HG02610 (cell line): ENCODE data around the gene PCBP3.
"Not testable (repeated sequence)": the region's sequence is repeated elsewhere in the genome, so short reads cannot be mapped to it uniquely, and the experiment has no call there.

Experiments used
- ATAC-seq: cut with Tn5 transposase; IDR thresholded peaks from one replicate; pipeline ENCODE4 v1.9.1; 2021; ENCODE audit warnings: mild to moderate bottlenecking, moderate library complexity; ENCODE audit not compliant: unreplicated experiment

PCBP3 gene

GRCh38 chr21:45643021-45643980 lies at the start of gene PCBP3:
Gene PCBP3, plus strand, starts transcription at chr21:45643725. Its CDS starts 206,361 bp downstream, at chr21:45850086.
- ATAC-seq: peak; percentile 70

GRCh38 chr21:45594721-45595489 lies 48.6 kb upstream of the PCBP3 start:
- ATAC-seq: no peak

GRCh38 chr21:45595574-45596295 lies 47.8 kb upstream of the PCBP3 start:
- no peak for ATAC-seq

GRCh38 chr21:45596704-45597318 lies 46.7 kb upstream of the PCBP3 start:
- ATAC-seq: peak; percentile 39

GRCh38 chr21:45598109-45598508 lies 45.4 kb upstream of the PCBP3 start:
- no peak for ATAC-seq

GRCh38 chr21:45598666-45599065 lies 44.9 kb upstream of the PCBP3 start:
- ATAC-seq: no peak

- no peak for ATAC-seq
Observed at GRCh38 chr21:45599146-45599581, 44.4 kb upstream of the PCBP3 start.

- ATAC-seq: no peak
Observed at GRCh38 chr21:45600248-45600647, 43.3 kb upstream of the PCBP3 start.

- no peak for ATAC-seq
Observed at GRCh38 chr21:45601551-45601950, 42.0 kb upstream of the PCBP3 start.

- no peak for ATAC-seq
Observed at GRCh38 chr21:45602106-45602505, 41.4 kb upstream of the PCBP3 start.

GRCh38 chr21:45603481-45603880 lies 40.0 kb upstream of the PCBP3 start:
- ATAC-seq: no peak

GRCh38 chr21:45604681-45605080 lies 38.8 kb upstream of the PCBP3 start:
- ATAC-seq: not testable (repeated sequence)

GRCh38 chr21:45607021-45607908 lies 36.3 kb upstream of the PCBP3 start:
- no peak for ATAC-seq

- no peak for ATAC-seq
Observed at GRCh38 chr21:45607909-45608295, 35.6 kb upstream of the PCBP3 start.

- ATAC-seq: not testable (repeated sequence)
Observed at GRCh38 chr21:45608747-45609470, 34.6 kb upstream of the PCBP3 start.

- not testable (repeated sequence) for ATAC-seq
Observed at GRCh38 chr21:45609616-45610015, 33.9 kb upstream of the PCBP3 start.

- ATAC-seq: no peak
Observed at GRCh38 chr21:45611296-45611695, 32.2 kb upstream of the PCBP3 start.

GRCh38 chr21:45611939-45612664 lies 31.4 kb upstream of the PCBP3 start:
- ATAC-seq: no peak
